Measurements from ENCODE around the gene CYP8B1. TPM values are rescaled to one million over a fixed set of nuclear protein-coding genes. Genes with fewer than 3 reads are reported as not detected.

Gene CYP8B1
- total RNA-seq, 2 experiments from 2014 or later = not detected

- Mint-ChIP-seq H3K27ac (no peak overlapping the region), H3K4me1 (ENCODE audit: low read depth) (peaks cover 16% of the 10 kb centered on the region), H3K27me3 (peaks cover 3% of the 10 kb centered on the region), H3K9me3 (no peaks in the 10 kb centered on the region), H3K36me3 (no peaks in the 10 kb centered on the region), H3K4me3 (no peak overlapping the region)
- intact Hi-C loops (cut with micrococcal nuclease) = no loop called here
- POLR2A ChIA-PET = no interaction called here
- DNase-seq = no peak
- CTCF ChIA-PET = interaction anchor here (1.9 kb wide), 1 partner anchor 13 kb away, joined by 5 read pairs; no protein-coding TSS in a partner anchor
Observed at GRCh38 chr3:42844412-42844713, 31.3 kb downstream of the CYP8B1 start.

GRCh38 chr3:42843713-42844411 lies 31.8 kb downstream of the CYP8B1 start:
- H3K9me3 Mint-ChIP-seq = no peaks in the 10 kb centered on the region
- intact Hi-C loops (cut with micrococcal nuclease) = no loop called here
- H3K27me3 Mint-ChIP-seq = peaks cover 3% of the 10 kb centered on the region
- no peak overlapping the region for H3K27ac Mint-ChIP-seq
- DNase-seq = no peak
- ChIA-PET POLR2A (no interaction called here), CTCF (interaction anchor here (1.4 to 1.9 kb wide), 2 partner anchors 12 kb away, joined by 3 to 5 read pairs; no protein-coding TSS in a partner anchor)
- peaks cover 16% of the 10 kb centered on the region for H3K4me1 Mint-ChIP-seq (ENCODE audit: low read depth)
- H3K36me3 Mint-ChIP-seq = no peaks in the 10 kb centered on the region
- no peak overlapping the region for H3K4me3 Mint-ChIP-seq

GRCh38 chr3:42841332-42841731 lies 34.3 kb downstream of the CYP8B1 start:
- H3K27me3 Mint-ChIP-seq = peaks cover 3% of the 10 kb centered on the region
- H3K4me3 Mint-ChIP-seq = no peak overlapping the region
- ChIA-PET CTCF (interaction anchor here (2.9 kb wide), 1 partner anchor 62 kb away, joined by 17 read pairs; no protein-coding TSS in a partner anchor), POLR2A (no interaction called here)
- no peaks in the 10 kb centered on the region for H3K9me3 Mint-ChIP-seq
- H3K27ac Mint-ChIP-seq = no peak overlapping the region
- intact Hi-C loops (cut with micrococcal nuclease) = no loop called here
- H3K4me1 Mint-ChIP-seq (ENCODE audit: low read depth) = peaks cover 4% of the 10 kb centered on the region
- no peak for DNase-seq
- H3K36me3 Mint-ChIP-seq = no peaks in the 10 kb centered on the region

GRCh38 chr3:42839616-42840015 lies 36.1 kb downstream of the CYP8B1 start:
- H3K4me3 Mint-ChIP-seq = no peak overlapping the region
- H3K36me3 Mint-ChIP-seq = no peaks in the 10 kb centered on the region
- H3K9me3 Mint-ChIP-seq = no peaks in the 10 kb centered on the region
- CTCF ChIA-PET = interaction anchor here (0.6 to 2.9 kb wide), 12 partner anchors 9 to 232 kb away, joined by 3 to 17 read pairs (median 4); partner anchors contain the start of gene HIGD1A
- intact Hi-C loops (cut with micrococcal nuclease) = loop anchor here (2.0 kb wide), 1 partner anchor 59 kb away; no protein-coding TSS in a partner anchor
- POLR2A ChIA-PET = interaction anchor here (0.6 kb wide), 1 partner anchor 278 kb away, joined by 3 read pairs; no protein-coding TSS in a partner anchor
- no peaks in the 10 kb centered on the region for H3K4me1 Mint-ChIP-seq (ENCODE audit: low read depth)
- DNase-seq = peak; percentile 25
- no peak overlapping the region for H3K27ac Mint-ChIP-seq
- H3K27me3 Mint-ChIP-seq = peaks cover 3% of the 10 kb centered on the region

GRCh38 chr3:42838571-42838970 lies 37.1 kb downstream of the CYP8B1 start:
- intact Hi-C loops (cut with micrococcal nuclease) = loop anchor here (2.0 kb wide), 1 partner anchor 58 kb away; no protein-coding TSS in a partner anchor
- H3K4me1 Mint-ChIP-seq (ENCODE audit: low read depth) = no peaks in the 10 kb centered on the region
- H3K27me3 Mint-ChIP-seq = no peaks in the 10 kb centered on the region
- ChIA-PET POLR2A (no interaction called here), CTCF (interaction anchor here (0.7 to 2.9 kb wide), 5 partner anchors 26 to 81 kb away, joined by 3 to 17 read pairs (median 4); no protein-coding TSS in a partner anchor)
- H3K36me3 Mint-ChIP-seq = no peaks in the 10 kb centered on the region
- no peak overlapping the region for H3K4me3 Mint-ChIP-seq
- DNase-seq = no peak
- no peak overlapping the region for H3K27ac Mint-ChIP-seq
- H3K9me3 Mint-ChIP-seq = no peaks in the 10 kb centered on the region

- intact Hi-C loops (cut with micrococcal nuclease) = no loop called here
Observed at GRCh38 chr3:42836150-42837123, 39.2 kb downstream of the CYP8B1 start.

GRCh38 chr3:42831321-42831713 lies 44.4 kb downstream of the CYP8B1 start:
- Mint-ChIP-seq H3K36me3 (no peaks in the 10 kb centered on the region), H3K27me3 (peaks cover 5% of the 10 kb centered on the region), H3K9me3 (no peaks in the 10 kb centered on the region), H3K27ac (no peak overlapping the region), H3K4me1 (ENCODE audit: low read depth) (no peaks in the 10 kb centered on the region), H3K4me3 (no peak overlapping the region)
- intact Hi-C loops (cut with micrococcal nuclease) = loop anchor here (1.0 kb wide), 2 partner anchors 50 to 51 kb away; no protein-coding TSS in a partner anchor
- POLR2A ChIA-PET = no interaction called here
- DNase-seq = peak; percentile 88
- CTCF ChIA-PET = interaction anchor here (0.7 to 3.1 kb wide), 29 partner anchors 8 to 388 kb away, joined by 3 to 24 read pairs (median 4); partner anchors contain the start of genes HIGD1A and POMGNT2

More at GRCh38 chr3:42836150-42837123, 39.2 kb downstream of the CYP8B1 start:
- Mint-ChIP-seq H3K4me3 (no peak overlapping the region), H3K4me1 (ENCODE audit: low read depth) (no peaks in the 10 kb centered on the region), H3K36me3 (no peaks in the 10 kb centered on the region), H3K9me3 (no peaks in the 10 kb centered on the region), H3K27ac (no peak overlapping the region), H3K27me3 (no peaks in the 10 kb centered on the region)
- ChIA-PET CTCF (interaction anchor here (0.9 to 1.5 kb wide), 2 partner anchors 42 to 56 kb away, joined by 3 read pairs; no protein-coding TSS in a partner anchor), POLR2A (no interaction called here)
- DNase-seq = no peak

- no peak overlapping the region for H3K4me3 Mint-ChIP-seq
- intact Hi-C loops (cut with micrococcal nuclease) = loop anchor here (1.0 kb wide), 2 partner anchors 50 to 51 kb away; no protein-coding TSS in a partner anchor
- no peaks in the 10 kb centered on the region for H3K9me3 Mint-ChIP-seq
- DNase-seq = no peak
- H3K36me3 Mint-ChIP-seq = no peaks in the 10 kb centered on the region
- ChIA-PET CTCF (interaction anchor here (0.6 to 3.1 kb wide), 29 partner anchors 9 to 387 kb away, joined by 3 to 24 read pairs (median 4); partner anchors contain the start of genes HIGD1A and POMGNT2), POLR2A (no interaction called here)
- H3K4me1 Mint-ChIP-seq (ENCODE audit: low read depth) = no peaks in the 10 kb centered on the region
- no peak overlapping the region for H3K27ac Mint-ChIP-seq
- peaks cover 5% of the 10 kb centered on the region for H3K27me3 Mint-ChIP-seq
Observed at GRCh38 chr3:42830437-42831320, 45.0 kb downstream of the CYP8B1 start.

- no peak overlapping the region for H3K4me3 Mint-ChIP-seq
- intact Hi-C loops (cut with micrococcal nuclease) = no loop called here
- H3K36me3 Mint-ChIP-seq = no peaks in the 10 kb centered on the region
- CTCF ChIA-PET = interaction anchor here (0.6 to 3.1 kb wide), 10 partner anchors 10 to 52 kb away, joined by 3 to 24 read pairs (median 6); no protein-coding TSS in a partner anchor
- H3K27me3 Mint-ChIP-seq = peaks cover 7% of the 10 kb centered on the region
- POLR2A ChIA-PET = no interaction called here
- no peak overlapping the region for H3K27ac Mint-ChIP-seq
- H3K9me3 Mint-ChIP-seq = no peaks in the 10 kb centered on the region
- H3K4me1 Mint-ChIP-seq (ENCODE audit: low read depth) = no peaks in the 10 kb centered on the region
- no peak for DNase-seq
Observed at GRCh38 chr3:42829628-42830436, 45.8 kb downstream of the CYP8B1 start.

GRCh38 chr3:42829083-42829627 lies 46.5 kb downstream of the CYP8B1 start:
- ChIA-PET POLR2A (no interaction called here), CTCF (interaction anchor here (0.7 to 1.2 kb wide), 3 partner anchors 10 to 52 kb away, joined by 3 to 4 read pairs (median 3); no protein-coding TSS in a partner anchor)
- H3K36me3 Mint-ChIP-seq = no peaks in the 10 kb centered on the region
- no peak overlapping the region for H3K27ac Mint-ChIP-seq
- H3K27me3 Mint-ChIP-seq = peaks cover 7% of the 10 kb centered on the region
- no peak for DNase-seq
- intact Hi-C loops (cut with micrococcal nuclease) = no loop called here
- H3K9me3 Mint-ChIP-seq = no peaks in the 10 kb centered on the region
- H3K4me1 Mint-ChIP-seq (ENCODE audit: low read depth) = no peaks in the 10 kb centered on the region
- no peak overlapping the region for H3K4me3 Mint-ChIP-seq
